T47D (cell line): ENCODE data around the gene FXN.
A peak's percentile ranks its signal among the peaks of the same experiment; 100 is the strongest.

Experiments used
- DNase-seq, 2 experiments: peaks; one replicate each; pipeline versions ENCODE4 v3.0.0 to v3.0.0-alpha.2; 2011 to 2012; ENCODE audit warnings: low read depth in 1 of 2, low spot score in 1 of 2
- JUND ChIP-seq: IDR thresholded peaks from 2 replicates; pipeline ENCODE4 v1.6.1; 2012; ENCODE audit warnings: low read depth
- in situ Hi-C: cut with HindIII; loops from 2 replicates; pipeline ENCODE4 v1.10.0; 2016; ENCODE audit warnings: low sequenced_read_pairs, low pct_unique_long_range_greater_than_20kb

FXN gene

DNA sequence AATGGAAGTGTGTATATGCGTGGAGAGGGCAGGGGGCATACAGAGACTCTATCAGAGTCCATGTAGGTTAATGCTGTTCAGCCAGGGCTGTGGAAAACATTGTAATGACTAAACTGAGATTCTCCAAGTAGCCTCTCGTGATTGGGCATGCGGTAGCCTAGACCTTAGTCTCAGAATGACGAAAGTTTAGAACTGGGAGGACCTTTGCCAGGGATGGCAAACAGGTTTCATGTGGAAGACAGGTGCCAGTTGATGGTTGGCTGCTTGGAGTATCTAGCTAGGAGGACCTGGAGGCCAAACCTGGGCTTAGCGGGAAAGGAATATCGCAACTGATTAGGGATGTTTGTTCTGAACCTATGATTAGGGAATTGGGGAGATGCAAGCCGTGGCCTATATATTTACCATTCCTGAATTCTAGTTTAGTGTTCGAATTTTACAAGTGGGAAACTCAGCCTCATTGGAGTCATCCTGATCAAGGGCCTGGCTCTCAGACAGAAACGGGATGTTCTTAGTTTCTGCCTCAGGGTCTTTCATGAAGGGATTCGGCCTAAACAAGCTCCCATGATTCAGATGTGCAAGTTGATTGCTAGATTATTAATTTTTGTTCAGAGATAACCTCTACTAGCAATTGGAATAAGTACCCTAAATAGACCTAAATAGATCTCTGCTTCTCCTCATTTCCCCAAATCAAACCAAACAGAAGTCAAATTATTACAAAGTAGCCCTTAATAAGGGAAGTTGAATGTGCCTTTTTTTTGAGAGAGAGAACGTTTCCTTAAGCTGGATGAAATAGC, 111.7 kb downstream of the FXN start:
- no peak for DNase-seq
- no peak for TF ChIP-seq JUND
- in situ Hi-C loops = no loop called here

DNA sequence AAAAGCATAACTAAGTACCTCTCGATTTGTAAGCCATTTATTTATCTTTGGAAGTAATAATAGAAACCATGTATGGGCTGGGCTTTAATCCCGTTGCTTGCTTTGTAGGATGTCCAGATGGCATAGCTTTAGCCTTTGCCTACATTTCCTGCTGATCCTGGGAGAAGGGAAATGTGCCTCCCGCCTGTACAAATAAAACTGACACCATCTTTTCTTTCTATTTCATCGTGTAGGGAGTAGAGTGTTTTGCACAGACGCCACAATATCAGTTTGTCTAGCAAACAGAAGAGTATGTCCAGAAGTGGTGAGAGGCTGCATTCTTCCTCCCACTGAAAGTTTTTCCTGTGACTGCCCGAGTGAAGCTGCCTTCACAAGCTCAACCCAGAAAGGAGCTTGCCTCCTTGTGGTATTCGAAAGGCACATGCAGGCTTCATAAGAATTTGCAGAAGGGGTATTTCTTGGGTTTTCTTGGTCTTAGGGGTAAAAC, 113.8 kb downstream of the FXN start:
- no peak for TF ChIP-seq JUND
- DNase-seq = peak in 1 of 2 experiments; percentile 40
- in situ Hi-C loops = no loop called here
